Neuronal stem cell (in vitro differentiated cells): ENCODE results near the gene MUC5B.
A peak's percentile ranks its signal among the peaks of the same experiment; 100 is the strongest.

Experiments used
- DNase-seq: peaks from one replicate; pipeline ENCODE4 v3.0.0-alpha.2; 2013; ENCODE audit warnings: low spot score
- H2AFZ ChIP-seq: one replicate; pipeline ENCODE4 v1.6.1; 2013; ENCODE audit warnings: mild to moderate bottlenecking, low read length, inconsistent platforms
- H2AK5ac ChIP-seq: 2 replicates; pipeline ENCODE4 v1.6.1; 2013; ENCODE audit warnings: low read depth, mild to moderate bottlenecking, inconsistent platforms, low read length, moderate library complexity, mixed read lengths
- H2BK120ac ChIP-seq: 2 replicates; pipeline ENCODE4 v1.6.1; 2013; ENCODE audit warnings: low read depth, mild to moderate bottlenecking, inconsistent platforms, low read length, moderate library complexity, mixed read lengths
- H2BK12ac ChIP-seq: one replicate; pipeline ENCODE4 v1.6.1; 2013; ENCODE audit warnings: low read length, inconsistent platforms
- H2BK15ac ChIP-seq: 2 replicates; pipeline ENCODE4 v1.6.1; 2013; ENCODE audit warnings: mild to moderate bottlenecking, low read length, inconsistent platforms, mixed read lengths
- H2BK5ac ChIP-seq: one replicate; pipeline ENCODE4 v1.6.1; 2013; ENCODE audit warnings: inconsistent platforms, mild to moderate bottlenecking, low read length, moderate library complexity
- H3K14ac ChIP-seq: one replicate; pipeline ENCODE4 v1.6.1; 2013; ENCODE audit warnings: low read length, inconsistent platforms
- H3K18ac ChIP-seq: 2 replicates; pipeline ENCODE4 v1.6.1; 2013; ENCODE audit warnings: low read length, inconsistent platforms
- H3K23ac ChIP-seq: 2 replicates; pipeline ENCODE4 v1.6.1; 2013; ENCODE audit warnings: low read depth, mild to moderate bottlenecking, mixed read lengths, low read length, inconsistent platforms; ENCODE audit not compliant: poor library complexity
- H3K27ac ChIP-seq: replicated peaks from 3 replicates; pipeline ENCODE4 v1.5.1; 2013; ENCODE audit warnings: low read length, inconsistent platforms
- H3K27me3 ChIP-seq, 3 experiments: 2 replicates each; pipeline ENCODE4 v1.6.1; 2013; ENCODE audit warnings: low read length in 3 of 3, mild to moderate bottlenecking in 2 of 3, inconsistent platforms in 1 of 3, low read depth in 1 of 3, mixed read lengths in 1 of 3, moderate library complexity in 1 of 3; ENCODE audit not compliant: control insufficient read depth in 3 of 3, insufficient read depth in 3 of 3
- H3K36me3 ChIP-seq, 2 donors: replicated peaks in 1 of 2; 2 replicates each; pipeline ENCODE4 v1.6.1; 2013; ENCODE audit warnings: low read length in 2 of 2; ENCODE audit not compliant: control insufficient read depth in 2 of 2, insufficient read depth in 2 of 2
- H3K4ac ChIP-seq: 2 replicates; pipeline ENCODE4 v1.6.1; 2013; ENCODE audit warnings: inconsistent platforms, mild to moderate bottlenecking, low read length, moderate library complexity
- H3K4me1 ChIP-seq, 2 donors: 1 replicate in 1 of 2; 2 replicates in 1 of 2; pipeline ENCODE4 v1.6.1; 2013; ENCODE audit warnings: low read length in 2 of 2, low read depth in 1 of 2; ENCODE audit not compliant: control insufficient read depth in 2 of 2, insufficient read depth in 1 of 2
- H3K4me2 ChIP-seq: one replicate; pipeline ENCODE4 v1.6.1; 2013; ENCODE audit warnings: mild to moderate bottlenecking, low read length, inconsistent platforms; ENCODE audit not compliant: insufficient read depth, poor library complexity, severe bottlenecking
- H3K4me3 ChIP-seq, 2 donors: 2 replicates each; pipeline ENCODE4 v1.5.1; 2013; ENCODE audit warnings: low read length in 2 of 2, mild to moderate bottlenecking in 2 of 2, inconsistent platforms in 1 of 2, moderate library complexity in 1 of 2
- H3K79me1 ChIP-seq: one replicate; pipeline ENCODE4 v1.6.1; 2013; ENCODE audit warnings: low read depth, mild to moderate bottlenecking, inconsistent platforms, low read length, moderate library complexity
- H3K9ac ChIP-seq: one replicate; pipeline ENCODE4 v1.6.1; 2013; ENCODE audit warnings: mild to moderate bottlenecking, low read depth, low read length, inconsistent platforms; ENCODE audit not compliant: poor library complexity
- H3K9me3 ChIP-seq, 2 donors: replicated peaks in 1 of 2; 2 replicates each; pipeline versions ENCODE3 to v1.6.1; 2013; ENCODE audit warnings: low read length in 2 of 2, mild to moderate bottlenecking in 2 of 2, inconsistent platforms in 1 of 2, low read depth in 1 of 2, mixed read lengths in 1 of 2, moderate library complexity in 1 of 2; ENCODE audit not compliant: control insufficient read depth in 2 of 2, insufficient read depth in 1 of 2
- H4K8ac ChIP-seq: one replicate; pipeline ENCODE4 v1.6.1; 2013; ENCODE audit warnings: low read depth, mild to moderate bottlenecking, inconsistent platforms, low read length, moderate library complexity
- H4K91ac ChIP-seq: one replicate; pipeline ENCODE4 v1.6.1; 2013; ENCODE audit warnings: low read length, low read depth, mild to moderate bottlenecking, inconsistent platforms; ENCODE audit not compliant: poor library complexity
- WGBS, 2 donors: extraction: QIAGEN DNeasy Blood & Tissue Kit; methylation state at CpG; one replicate each; pipeline ENCODE4 v1.1.7; 2013; ENCODE audit warnings: missing lambda C conversion rate in 2 of 2, mixed read lengths in 1 of 2; ENCODE audit not compliant: insufficient read length in 2 of 2, insufficient replicate concordance in 1 of 2; ENCODE audit errors: extremely low coverage in 2 of 2; 5-methylcytosine and 5-hydroxymethylcytosine counted together

Gene MUC5B

DNA sequence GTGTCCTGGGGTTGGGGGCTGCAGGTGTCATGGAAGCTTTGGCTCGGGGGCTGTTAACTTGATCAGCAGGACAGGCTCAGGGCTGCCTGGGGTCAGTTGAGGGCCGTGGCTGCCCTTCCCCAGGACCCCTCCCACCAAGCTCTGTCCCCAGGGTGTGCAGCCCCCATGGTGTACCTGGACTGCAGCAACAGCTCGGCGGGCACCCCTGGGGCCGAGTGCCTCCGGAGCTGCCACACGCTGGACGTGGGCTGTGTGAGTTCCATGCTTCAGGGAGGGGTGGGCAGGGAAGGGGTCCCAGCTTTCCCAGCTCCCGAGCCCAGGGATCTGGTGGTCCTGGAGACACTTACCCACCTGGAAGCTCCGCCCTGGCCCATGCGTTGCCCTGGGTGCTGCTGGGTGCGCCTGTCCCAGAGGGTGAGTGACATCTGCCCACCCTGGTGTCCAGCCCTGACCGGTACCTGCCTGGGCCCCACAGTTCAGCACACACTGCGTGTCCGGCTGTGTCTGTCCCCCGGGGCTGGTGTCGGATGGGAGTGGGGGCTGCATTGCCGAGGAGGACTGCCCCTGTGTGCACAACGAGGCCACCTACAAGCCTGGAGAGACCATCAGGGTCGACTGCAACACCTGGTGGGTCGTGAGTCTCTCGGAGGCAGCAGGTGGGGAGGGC, 11.3 kb downstream of the MUC5B start:
- WGBS, 2 donors = no CpG with 5 or more reads among the region's 22 CpGs
- H3K79me1 ChIP-seq = no peaks in the 10 kb centered on the region

DNA sequence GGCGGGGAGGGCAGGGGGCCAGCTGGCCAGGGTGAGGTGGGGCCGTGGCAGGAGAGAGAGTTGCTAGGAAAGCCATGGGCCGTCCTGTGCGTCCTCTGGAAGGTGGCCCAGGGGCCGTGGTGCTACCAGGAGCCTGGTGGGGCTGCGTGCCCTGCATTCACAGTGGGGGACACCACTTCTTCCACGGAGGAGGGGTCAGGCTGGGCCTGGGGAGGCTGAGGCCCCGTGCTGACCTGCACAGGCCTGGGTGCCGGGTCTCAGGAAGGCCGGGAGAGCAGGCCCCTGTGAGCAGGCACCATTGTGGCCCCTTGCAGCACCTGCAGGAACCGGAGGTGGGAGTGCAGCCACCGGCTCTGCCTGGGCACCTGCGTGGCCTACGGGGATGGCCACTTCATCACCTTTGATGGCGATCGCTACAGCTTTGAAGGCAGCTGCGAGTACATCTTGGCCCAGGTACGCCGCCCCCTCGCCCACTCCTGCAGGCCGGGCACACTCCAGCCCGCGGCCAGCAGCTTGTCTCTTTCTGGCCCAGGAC, 12.0 kb downstream of the MUC5B start:
- DNase-seq = no peak
- peak overlapping the region; percentile 86 for H2AK5ac ChIP-seq
- no peak overlapping the region for H2BK120ac ChIP-seq
- no peak overlapping the region for H4K91ac ChIP-seq
- H3K79me1 ChIP-seq = no peaks in the 10 kb centered on the region
- no peak overlapping the region for H3K4me2 ChIP-seq
- no peak overlapping the region for H2BK15ac ChIP-seq
- H3K9ac ChIP-seq = no peak overlapping the region
- no peaks in the 10 kb centered on the region for H3K36me3 ChIP-seq
- H3K4me3 ChIP-seq = no peak overlapping the region
- no CpG with 5 or more reads among the region's 23 CpGs for WGBS, 2 donors
- peak overlapping the region; percentile 47 for H3K14ac ChIP-seq
- H3K27ac ChIP-seq = no peak overlapping the region
- H3K23ac ChIP-seq = peak overlapping the region; percentile 73
- H3K18ac ChIP-seq = no peak overlapping the region
- H2BK5ac ChIP-seq = no peak overlapping the region
- H3K9me3 ChIP-seq = no peaks in the 10 kb centered on the region
- H2BK12ac ChIP-seq = peak overlapping the region; percentile 22
- H2AFZ ChIP-seq = no peak overlapping the region
- no peak overlapping the region for H3K4ac ChIP-seq
- H3K27me3 ChIP-seq = peaks cover 0 to 10% (median 0%) of the 10 kb centered on the region in 3 experiments
- H3K4me1 ChIP-seq = no peaks in the 10 kb centered on the region
- H4K8ac ChIP-seq = no peak overlapping the region

More for the DNA sequence above, 11.3 kb downstream of the MUC5B start:
- Histone ChIP-seq H2BK120ac (no peak overlapping the region), H2BK12ac (no peak overlapping the region), H3K9ac (no peak overlapping the region), H3K4me2 (no peak overlapping the region), H2BK15ac (peak overlapping the region; percentile 17), H2AK5ac (peak overlapping the region; percentile 28), H4K8ac (peak overlapping the region; percentile 17), H2AFZ (no peak overlapping the region), H3K9me3 (no peaks in the 10 kb centered on the region), H3K36me3 (no peaks in the 10 kb centered on the region), H2BK5ac (no peak overlapping the region), H3K4me1 (no peaks in the 10 kb centered on the region), H4K91ac (no peak overlapping the region), H3K4me3 (no peak overlapping the region), H3K27ac (no peak overlapping the region), H3K14ac (peak overlapping the region; percentile 89), H3K18ac (peak overlapping the region; percentile 83), H3K27me3 (peaks cover 0 to 10% (median 0%) of the 10 kb centered on the region in 3 experiments), H3K4ac (no peak overlapping the region), H3K23ac (peak overlapping the region; percentile 93)
- no peak for DNase-seq

DNA sequence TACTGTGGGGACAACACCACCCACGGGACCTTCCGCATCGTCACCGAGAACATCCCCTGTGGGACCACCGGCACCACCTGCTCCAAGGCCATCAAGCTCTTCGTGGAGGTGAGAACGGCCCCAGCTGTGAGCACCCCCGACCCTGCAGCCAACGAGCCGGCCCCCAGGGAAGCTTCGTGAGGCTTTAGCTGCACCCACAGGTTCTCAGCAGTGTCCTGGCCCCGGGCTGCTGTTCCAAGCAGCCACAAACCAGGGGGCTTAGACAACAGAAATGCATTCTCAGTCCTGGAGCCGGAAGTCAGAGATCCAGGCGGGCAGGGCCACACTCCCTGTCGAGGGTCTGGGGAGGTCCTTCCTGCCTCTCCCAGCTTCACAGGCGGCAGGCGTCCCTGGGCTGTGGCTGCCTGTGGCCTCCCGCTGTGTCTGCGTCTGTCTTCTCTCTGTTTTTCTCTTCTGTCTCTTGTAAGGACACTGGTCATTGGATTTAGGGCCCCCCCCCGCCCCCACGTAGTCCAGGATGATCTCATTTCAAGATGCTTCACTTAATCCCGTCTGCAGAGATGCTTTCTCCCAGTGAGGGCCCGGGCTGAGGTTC, 12.5 kb downstream of the MUC5B start:
- WGBS, 2 donors = no CpG with 5 or more reads among the region's 23 CpGs
- Histone ChIP-seq H3K36me3 (no peaks in the 10 kb centered on the region), H3K14ac (peak overlapping the region; percentile 38), H2BK12ac (no peak overlapping the region), H3K4me1 (no peaks in the 10 kb centered on the region), H4K8ac (no peak overlapping the region), H3K79me1 (no peaks in the 10 kb centered on the region), H3K18ac (peak overlapping the region; percentile 71), H2BK15ac (no peak overlapping the region), H3K4me3 (no peak overlapping the region), H3K27ac (no peak overlapping the region), H4K91ac (no peak overlapping the region), H3K27me3 (peaks cover 0 to 8% (median 0%) of the 10 kb centered on the region in 3 experiments), H3K23ac (peak overlapping the region; percentile 73), H2AFZ (peak overlapping the region; percentile 10), H3K9me3 (no peaks in the 10 kb centered on the region), H2BK120ac (no peak overlapping the region), H2BK5ac (no peak overlapping the region), H3K4me2 (no peak overlapping the region), H3K4ac (no peak overlapping the region), H3K9ac (no peak overlapping the region), H2AK5ac (peak overlapping the region; percentile 86)
- DNase-seq = no peak

DNA sequence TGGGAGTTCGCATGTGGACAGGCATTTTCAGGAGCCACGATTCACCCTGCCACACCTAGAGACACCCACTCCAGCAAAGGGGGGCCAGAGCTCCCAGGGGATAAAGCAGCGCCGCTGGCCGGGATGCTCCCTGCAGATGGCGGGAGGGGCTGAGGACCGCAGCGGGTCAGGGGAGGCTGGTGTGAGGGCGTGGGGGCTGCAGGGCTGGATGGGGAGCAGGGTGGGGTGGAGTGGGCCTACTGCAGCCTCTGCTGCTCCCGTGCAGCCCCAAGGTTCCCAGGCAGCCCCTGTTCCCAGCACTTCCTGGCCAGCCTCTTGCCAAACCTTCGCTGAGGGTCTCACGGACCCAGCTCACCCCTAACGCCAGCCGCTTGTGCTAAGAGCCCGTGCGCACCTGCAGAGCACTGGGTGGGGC, 13.0 kb downstream of the MUC5B start:
- Histone ChIP-seq H3K79me1 (no peaks in the 10 kb centered on the region), H3K18ac (peak overlapping the region; percentile 15), H3K4me2 (no peak overlapping the region), H3K4me3 (no peak overlapping the region), H4K8ac (no peak overlapping the region), H4K91ac (no peak overlapping the region), H2BK12ac (no peak overlapping the region), H3K4ac (no peak overlapping the region), H2BK120ac (no peak overlapping the region), H3K9ac (no peak overlapping the region), H3K36me3 (no peaks in the 10 kb centered on the region), H3K9me3 (no peaks in the 10 kb centered on the region), H2BK15ac (no peak overlapping the region), H2AFZ (no peak overlapping the region), H2BK5ac (no peak overlapping the region), H3K4me1 (no peaks in the 10 kb centered on the region), H3K14ac (peak overlapping the region; percentile 71), H2AK5ac (no peak overlapping the region), H3K23ac (no peak overlapping the region), H3K27ac (no peak overlapping the region), H3K27me3 (peaks cover 0 to 8% (median 0%) of the 10 kb centered on the region in 3 experiments)
- no peak for DNase-seq
- no CpG with 5 or more reads among the region's 16 CpGs for WGBS, 2 donors
